H1 (cell line): Measurements from ENCODE around the gene MARS1. TPM values are rescaled to one million over a fixed set of nuclear protein-coding genes. Genes with fewer than 3 reads are reported as not detected.

ENCODE experiments used
- CTCF ChIA-PET: fragments of 300-600 bp; sonication (Branson Sonifier 250); formaldehyde crosslinking; loops from one replicate; lab custom pipeline; 2021; ENCODE audit not compliant: partially characterized antibody; lab: Charles Lee
- POLR2A ChIA-PET: fragments of 300-600 bp; sonication (Branson Sonifier 250); formaldehyde crosslinking; loops from one replicate; lab custom pipeline; 2021; ENCODE audit warnings: inconsistent platforms; ENCODE audit not compliant: partially characterized antibody; lab: Charles Lee
- DNase-seq, 2 experiments: peaks; one replicate each; pipeline versions ENCODE4 v3.0.0 to v3.0.0-alpha.2; 2010 to 2022; ENCODE audit warnings: low spot score in 2 of 2, low read depth in 1 of 2, mixed read lengths in 1 of 2
- FAIRE-seq: peaks from 2 replicates; lab custom pipeline; 2011; peaks lifted over from hg19 to GRCh38; lab: Jason Lieb, UNC
- H2AFZ ChIP-seq: 2 replicates; pipeline ENCODE4 v1.8.1; 2012; ENCODE audit warnings: low read length, inconsistent platforms
- H2AK5ac ChIP-seq: 2 replicates; pipeline ENCODE4 v1.6.1; 2013; ENCODE audit warnings: low read depth, low read length
- H2BK120ac ChIP-seq: replicated peaks from 2 replicates; pipeline ENCODE3; 2013; ENCODE audit warnings: low read depth, low read length, inconsistent platforms
- H2BK12ac ChIP-seq: 2 replicates; pipeline ENCODE4 v1.6.1; 2013; ENCODE audit warnings: low read depth, low read length
- H2BK15ac ChIP-seq: 2 replicates; pipeline ENCODE4 v1.6.1; 2013; ENCODE audit warnings: low read length
- H2BK20ac ChIP-seq: 2 replicates; pipeline ENCODE4 v1.6.1; 2013; ENCODE audit warnings: low read length
- H2BK5ac ChIP-seq: 2 replicates; pipeline ENCODE4 v1.6.1; 2013; ENCODE audit warnings: low read depth, low read length
- H3K14ac ChIP-seq: 2 replicates; pipeline ENCODE4 v1.6.1; 2013; ENCODE audit warnings: inconsistent platforms; ENCODE audit not compliant: insufficient read length
- H3K18ac ChIP-seq: 2 replicates; pipeline ENCODE4 v1.6.1; 2013; ENCODE audit warnings: low read length; ENCODE audit errors: extremely low read depth
- H3K23ac ChIP-seq: 2 replicates; pipeline ENCODE4 v1.6.1; 2013; ENCODE audit warnings: inconsistent platforms; ENCODE audit not compliant: insufficient read length
- H3K23me2 ChIP-seq: 2 replicates; pipeline ENCODE4 v1.6.1; 2013; ENCODE audit warnings: low read depth, low read length
- H3K27ac ChIP-seq: 2 replicates; pipeline ENCODE4 v1.6.1; 2011; ENCODE audit warnings: low read depth, low read length, inconsistent platforms
- H3K27me3 ChIP-seq, 4 experiments: replicated peaks in 1 of 4; 1 replicate in 1 of 4; 2 replicates in 3 of 4; pipeline versions ENCODE4 v1.6.1 to v1.8.1; 2011 to 2013; ENCODE audit warnings: low read length in 3 of 4, mild to moderate bottlenecking in 3 of 4, inconsistent platforms in 2 of 4, mixed read lengths in 2 of 4, moderate library complexity in 1 of 4; ENCODE audit not compliant: control insufficient read depth in 3 of 4, insufficient read depth in 3 of 4; ENCODE audit errors: extremely low read depth in 1 of 4
- H3K36me3 ChIP-seq, 4 experiments: 2 replicates each; pipeline versions ENCODE4 v1.6.1 to v1.8.1; 2011 to 2013; ENCODE audit warnings: mild to moderate bottlenecking in 4 of 4, low read length in 3 of 4, moderate library complexity in 2 of 4, control low read depth in 1 of 4, inconsistent platforms in 1 of 4; ENCODE audit not compliant: insufficient read depth in 4 of 4, control insufficient read depth in 2 of 4
- H3K4ac ChIP-seq: replicated peaks from 2 replicates; pipeline ENCODE3; 2013; ENCODE audit warnings: low read length, low read depth, mixed read lengths, inconsistent platforms; ENCODE audit not compliant: insufficient read length
- H3K4me1 ChIP-seq, 4 experiments: replicated peaks in 1 of 4; 1 replicate in 1 of 4; 2 replicates in 3 of 4; pipeline versions ENCODE4 v1.6.1 to v1.8.1; 2011 to 2013; ENCODE audit warnings: low read length in 3 of 4, inconsistent platforms in 2 of 4, mixed read lengths in 1 of 4; ENCODE audit not compliant: insufficient read depth in 4 of 4, control insufficient read depth in 3 of 4
- H3K4me2 ChIP-seq, 2 experiments: 2 replicates each; pipeline versions ENCODE4 v1.6.1 to v1.8.1; 2011 to 2013; ENCODE audit warnings: low read depth in 2 of 2, low read length in 2 of 2, control low read depth in 1 of 2, inconsistent platforms in 1 of 2, mild to moderate bottlenecking in 1 of 2; ENCODE audit not compliant: insufficient read depth in 1 of 2
- H3K4me3 ChIP-seq, 4 experiments: fragments of 200-600, 300-600 bp in 1 of 4; sonication (generic), shearing (Covaris generic), sonication (Bioruptor Twin) in 1 of 4; 2 replicates each; pipeline versions ENCODE4 v1.5.1 to v1.8.1; 2011 to 2016; ENCODE audit warnings: low read length in 4 of 4, low read depth in 3 of 4, control low read depth in 2 of 4, inconsistent platforms in 2 of 4, mild to moderate bottlenecking in 2 of 4, mixed read lengths in 1 of 4, moderate library complexity in 1 of 4; ENCODE audit not compliant: insufficient read depth in 2 of 4; ENCODE audit errors: extremely low read depth in 1 of 4
- H3K56ac ChIP-seq: replicated peaks from 2 replicates; pipeline ENCODE3; 2013; ENCODE audit warnings: low read depth, mild to moderate bottlenecking, mixed read lengths, low read length, inconsistent platforms; ENCODE audit not compliant: insufficient read length
- H3K79me1 ChIP-seq: 2 replicates; pipeline ENCODE4 v1.6.1; 2013; ENCODE audit warnings: low read depth, low read length, control low read depth
- H3K79me2 ChIP-seq, 2 experiments: 2 replicates each; pipeline versions ENCODE4 v1.6.1 to v1.8.1; 2012 to 2013; ENCODE audit warnings: low read length in 2 of 2, mild to moderate bottlenecking in 2 of 2, inconsistent platforms in 1 of 2; ENCODE audit not compliant: insufficient read depth in 2 of 2, control insufficient read depth in 1 of 2
- H3K9ac ChIP-seq, 4 experiments: replicated peaks in 1 of 4; 1 replicate in 1 of 4; 2 replicates in 3 of 4; pipeline versions ENCODE4 v1.6.1 to v1.8.1; 2011 to 2013; ENCODE audit warnings: low read depth in 3 of 4, low read length in 3 of 4, control low read depth in 2 of 4, mild to moderate bottlenecking in 2 of 4, moderate library complexity in 2 of 4, inconsistent platforms in 1 of 4; ENCODE audit errors: extremely low read depth in 1 of 4
- H3K9me3 ChIP-seq, 2 experiments: 2 replicates each; pipeline versions ENCODE4 v1.6.1 to v1.8.1; 2012 to 2013; ENCODE audit warnings: mild to moderate bottlenecking in 2 of 2, moderate library complexity in 2 of 2, control low read depth in 1 of 2, inconsistent platforms in 1 of 2, low read depth in 1 of 2, low read length in 1 of 2, mixed read lengths in 1 of 2; ENCODE audit not compliant: insufficient read depth in 2 of 2
- H4K20me1 ChIP-seq, 2 experiments: replicated peaks in 1 of 2; 2 replicates each; pipeline versions ENCODE3 to v1.8.1; 2011 to 2013; ENCODE audit warnings: inconsistent platforms in 2 of 2, low read length in 2 of 2, mild to moderate bottlenecking in 1 of 2; ENCODE audit not compliant: insufficient read depth in 2 of 2, control insufficient read depth in 1 of 2
- H4K5ac ChIP-seq: 2 replicates; pipeline ENCODE4 v1.6.1; 2013; ENCODE audit warnings: low read length, low read depth, mixed read lengths, inconsistent platforms; ENCODE audit not compliant: insufficient read length
- H4K8ac ChIP-seq: 2 replicates; pipeline ENCODE4 v1.8.0; 2013; ENCODE audit warnings: mild to moderate bottlenecking, moderate library complexity, low read length, inconsistent platforms; ENCODE audit not compliant: insufficient read depth; ENCODE audit errors: extremely low read depth
- H4K91ac ChIP-seq: replicated peaks from 2 replicates; pipeline ENCODE3; 2013; ENCODE audit warnings: low read length, mixed read lengths, inconsistent platforms; ENCODE audit not compliant: insufficient read length
- BRCA1 ChIP-seq: IDR thresholded peaks from 2 replicates; pipeline ENCODE4 v1.6.1; 2012; ENCODE audit warnings: low read depth, low read length, improper control_type of control experiment
- CEBPB ChIP-seq: IDR thresholded peaks from 2 replicates; pipeline ENCODE4 v1.6.1; 2012; ENCODE audit warnings: low read depth, low read length
- CREB1 ChIP-seq: IDR thresholded peaks from 2 replicates; pipeline ENCODE4 v1.6.1; 2012; ENCODE audit warnings: inconsistent platforms
- E2F6 ChIP-seq: IDR thresholded peaks from 2 replicates; pipeline ENCODE4 v1.6.1; 2012; ENCODE audit warnings: inconsistent platforms
- POU5F1 ChIP-seq: IDR thresholded peaks from 2 replicates; pipeline ENCODE4 v1.6.1; 2011; ENCODE audit warnings: low read depth, mild to moderate bottlenecking, low read length, moderate library complexity
- RNF2 ChIP-seq: fragments of 200-900, 300-1000 bp; sonication (generic); IDR thresholded peaks from 2 replicates; pipeline ENCODE4 v1.7.1; 2016; ENCODE audit warnings: borderline replicate concordance, low read depth, mild to moderate bottlenecking, antibody characterized with exemption, low read length; ENCODE audit not compliant: poor library complexity, severe bottlenecking; ENCODE audit errors: missing control alignments
- SAP30 ChIP-seq: fragments of 300-600 bp; sonication (generic); IDR thresholded peaks from 2 replicates; pipeline ENCODE4 v1.7.1; 2012; ENCODE audit warnings: low read length, moderate library complexity, mild to moderate bottlenecking, inconsistent platforms; ENCODE audit not compliant: insufficient read depth, insufficient replicate concordance
- SRF ChIP-seq: IDR thresholded peaks from 2 replicates; pipeline ENCODE4 v1.6.1; 2011; ENCODE audit warnings: mild to moderate bottlenecking, low read depth, low read length, moderate library complexity
- ZNF274 ChIP-seq: IDR thresholded peaks from 2 replicates; pipeline ENCODE4 v1.7.0; 2012; ENCODE audit warnings: low read length, borderline replicate concordance; ENCODE audit errors: extremely low read depth
- WGBS, 2 experiments: shearing (Covaris generic) in 1 of 2; methylation state at CpG; one replicate each; pipeline versions ENCODE4 v1.1.6 to v1.1.7; 2013 to 2015; ENCODE audit warnings: low lambda C conversion rate in 2 of 2, mixed read lengths in 2 of 2, inconsistent platforms in 1 of 2, low coverage in 1 of 2, missing lambda C conversion rate in 1 of 2; ENCODE audit not compliant: insufficient replicate concordance in 2 of 2, insufficient coverage in 1 of 2, insufficient read length in 1 of 2; ENCODE audit errors: extremely low coverage in 1 of 2, missing lambda C conversion rate in 1 of 2; 5-methylcytosine and 5-hydroxymethylcytosine counted together
- polyA plus RNA-seq, 7 experiments: library from polyadenylated mRNA; depleted of rRNA in 3 of 7; stranded (reverse) in 5 of 7; unstranded in 2 of 7; fragments of >200 nt in 5 of 7; fragments of 200-250 nt in 2 of 7; gene quantifications; 1 replicate in 5 of 7; 2 replicates in 1 of 7; 4 replicates in 1 of 7; pipeline versions ENCODE4 v1.2.1 to v1.2.3, GENCODE V29; 2011 to 2013; ENCODE audit warnings: missing spikeins in 2 of 7, mixed read lengths in 2 of 7
- total RNA-seq: library from RNA; stranded (reverse); fragmentation: NEBNext Ultra II Directional; extraction: Animal tissue kit (Norgen Biotek cat#: 25700); gene quantifications from 2 replicates; pipeline ENCODE4 v1.2.1, GENCODE V29; 2021

Gene MARS1
- total and polyA plus RNA-seq, 2 of the 8 experiments (the other 6 are each of a cell fraction or from before 2014, with no cell fraction given) = 194 to 407 TPM

GRCh38 chr12:57517187-57517586, 29.3 kb downstream of the MARS1 start:
- CTCF ChIA-PET = interaction anchor here (0.6 to 1.5 kb wide), 5 partner anchors 17 to 42 kb away, joined by 3 to 5 read pairs (median 3); no protein-coding TSS in a partner anchor

More at GRCh38 chr12:57517187-57517586, 29.3 kb downstream of the MARS1 start:
- Histone ChIP-seq H3K27me3 (no peaks in the 10 kb centered on the region), H3K9ac (no peak overlapping the region), H2AFZ (no peak overlapping the region), H3K56ac (no peak overlapping the region), H4K91ac (no peak overlapping the region), H2BK5ac (no peak overlapping the region), H3K4ac (no peak overlapping the region), H3K23me2 (peaks cover 14% of the 10 kb centered on the region), H2BK20ac (no peak overlapping the region), H3K4me1 (peaks cover 4 to 15% (median 12%) of the 10 kb centered on the region in 4 experiments), H3K79me1 (no peaks in the 10 kb centered on the region), H4K20me1 (peaks cover 7 to 14% of the 10 kb centered on the region in 2 experiments), H3K36me3 (peaks cover 41 to 67% (median 52%) of the 10 kb centered on the region in 4 experiments), H2BK15ac (no peak overlapping the region), H3K9me3 (no peaks in the 10 kb centered on the region), H3K23ac (no peak overlapping the region), H2BK120ac (no peak overlapping the region), H3K27ac (no peak overlapping the region; the same call in 1 of the 2 replicates), H3K14ac (no peak overlapping the region), H4K8ac (no peak overlapping the region), H4K5ac (no peak overlapping the region), H3K4me3 (no peak overlapping the region), H3K4me2 (no peak overlapping the region; a peak in 1 of 4 replicates), H2BK12ac (no peak overlapping the region), H3K18ac (no peak overlapping the region), H3K79me2 (peaks cover 0 to 20% of the 10 kb centered on the region in 2 experiments; a peak in 2 of 4 replicates), H2AK5ac (no peak overlapping the region)
- WGBS, 2 experiments = 100% methylated on average over 1 of the region's 1 CpG; no CpG with 5 or more reads in 1 of the 2 experiments
- no peak for TF ChIP-seq POU5F1
- TF ChIP-seq E2F6 = no peak
- TF ChIP-seq SRF = no peak
- TF ChIP-seq SAP30 = no peak
- no peak for TF ChIP-seq CEBPB
- TF ChIP-seq ZNF274 = no peak
- TF ChIP-seq BRCA1 = no peak
- no peak for TF ChIP-seq RNF2
- TF ChIP-seq CREB1 = no peak
- FAIRE-seq = no peak
- no peak for DNase-seq
- POLR2A ChIA-PET = interaction anchor here (0.7 to 6.0 kb wide), 13 partner anchors 6 to 285 kb away, joined by 3 to 60 read pairs (median 6); partner anchors contain the start of gene DCTN2
